AG04450 (cell line): ENCODE results near the gene MESD. TPM values are rescaled to one million over a fixed set of nuclear protein-coding genes. Genes with fewer than 3 reads are reported as not detected.
A peak's percentile ranks its signal among the peaks of the same experiment; 100 is the strongest.

Experiments
- CTCF ChIA-PET: fragments of 300-600, 350-600 bp; formaldehyde crosslinking; extraction: SDS; loops from one replicate; lab custom pipeline; 2022; ENCODE audit warnings: antibody characterized with exemption, inconsistent platforms; lab: Charles Lee
- POLR2A ChIA-PET: fragments of 350-600 bp; formaldehyde crosslinking; extraction: SDS; loops from one replicate; lab custom pipeline; 2021; ENCODE audit warnings: antibody characterized with exemption, inconsistent platforms; lab: Yijun Ruan, JAX
- DNase-seq: peaks from one replicate; pipeline ENCODE4 v3.0.0-alpha.2; 2011; ENCODE audit warnings: low read depth, low spot score
- H3K27ac ChIP-seq: one replicate; pipeline ENCODE4 v1.5.1; 2012; ENCODE audit warnings: low read depth, low read length, control low read depth
- H3K27me3 ChIP-seq: one replicate; pipeline ENCODE4 v1.6.0; 2012; ENCODE audit warnings: low read length; ENCODE audit not compliant: control insufficient read depth, insufficient read depth
- H3K4me3 ChIP-seq: 2 replicates; pipeline ENCODE4 v1.5.1; 2011; ENCODE audit warnings: mild to moderate bottlenecking, low read depth, low read length, control low read depth
- H3K9me3 ChIP-seq: 2 replicates; pipeline ENCODE4 v1.5.1; 2012; ENCODE audit warnings: low read length; ENCODE audit not compliant: control insufficient read depth, insufficient read depth
- polyA plus RNA-seq: library from polyadenylated mRNA; depleted of rRNA; stranded (reverse); fragments of >200 nt; gene quantifications from 2 replicates; pipeline ENCODE4 v1.2.3, GENCODE V29; 2011
- TF ChIP-seq, protein P1 (sequence below): IDR thresholded peaks from 2 replicates; pipeline ENCODE4 v1.5.1; 2011; ENCODE audit warnings: low read depth, low read length, control low read depth, inconsistent platforms

The MESD gene
- polyA plus RNA-seq, 1 experiment, result 23.9 TPM

DNA sequence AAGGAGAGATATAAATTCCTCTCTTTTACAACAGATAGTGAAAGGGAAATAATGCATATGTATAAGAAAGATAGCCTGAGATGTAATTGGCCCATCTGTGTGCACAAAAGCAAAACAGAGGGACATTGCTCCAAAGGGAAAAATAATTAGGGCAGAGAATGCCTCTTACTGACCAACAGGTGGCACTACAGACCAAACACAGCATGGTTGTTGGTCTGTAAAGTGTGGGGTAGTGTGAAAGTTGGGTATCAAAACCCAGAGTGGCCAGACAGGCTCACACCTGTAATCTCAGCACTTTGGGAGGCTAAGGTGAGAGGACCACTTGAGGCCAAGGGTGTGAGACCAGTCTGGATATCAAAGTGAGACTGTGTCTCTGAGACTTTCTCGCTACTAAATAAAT is 6.6 kb upstream of the MESD start:
- ChIA-PET CTCF (no interaction called here), POLR2A (no interaction called here)
- no peaks in the 10 kb centered on the region for H3K27me3 ChIP-seq
- H3K27ac ChIP-seq, result no peak overlapping the region
- DNase-seq, result no peak
- H3K9me3 ChIP-seq, result peaks cover 10% of the 10 kb centered on the region
- TF ChIP-seq, protein P1, sequence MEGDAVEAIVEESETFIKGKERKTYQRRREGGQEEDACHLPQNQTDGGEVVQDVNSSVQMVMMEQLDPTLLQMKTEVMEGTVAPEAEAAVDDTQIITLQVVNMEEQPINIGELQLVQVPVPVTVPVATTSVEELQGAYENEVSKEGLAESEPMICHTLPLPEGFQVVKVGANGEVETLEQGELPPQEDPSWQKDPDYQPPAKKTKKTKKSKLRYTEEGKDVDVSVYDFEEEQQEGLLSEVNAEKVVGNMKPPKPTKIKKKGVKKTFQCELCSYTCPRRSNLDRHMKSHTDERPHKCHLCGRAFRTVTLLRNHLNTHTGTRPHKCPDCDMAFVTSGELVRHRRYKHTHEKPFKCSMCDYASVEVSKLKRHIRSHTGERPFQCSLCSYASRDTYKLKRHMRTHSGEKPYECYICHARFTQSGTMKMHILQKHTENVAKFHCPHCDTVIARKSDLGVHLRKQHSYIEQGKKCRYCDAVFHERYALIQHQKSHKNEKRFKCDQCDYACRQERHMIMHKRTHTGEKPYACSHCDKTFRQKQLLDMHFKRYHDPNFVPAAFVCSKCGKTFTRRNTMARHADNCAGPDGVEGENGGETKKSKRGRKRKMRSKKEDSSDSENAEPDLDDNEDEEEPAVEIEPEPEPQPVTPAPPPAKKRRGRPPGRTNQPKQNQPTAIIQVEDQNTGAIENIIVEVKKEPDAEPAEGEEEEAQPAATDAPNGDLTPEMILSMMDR, result peak; percentile 36
- no peak overlapping the region for H3K4me3 ChIP-seq

DNA sequence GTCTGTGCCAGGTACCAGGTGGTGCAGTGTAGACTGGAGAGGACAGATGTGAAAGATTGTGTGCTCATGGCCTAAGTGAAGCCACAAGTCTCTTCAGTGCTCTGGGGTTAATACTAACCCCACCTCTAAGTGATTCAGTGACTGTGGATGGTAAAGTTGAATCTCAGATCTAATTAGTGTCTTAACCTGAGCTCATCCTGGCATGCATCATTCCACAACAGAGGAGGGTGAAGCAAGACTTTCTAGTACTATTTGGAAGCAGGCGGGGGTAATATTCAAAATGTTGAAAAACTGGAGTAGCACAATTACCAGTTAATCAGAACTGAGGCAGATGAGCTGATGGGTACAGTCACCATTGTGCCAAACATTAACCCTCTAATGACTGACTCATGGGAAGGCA is 2.8 kb upstream of the MESD start:
- ChIA-PET CTCF (interaction anchor here (1.3 kb wide), 1 partner anchor 274 kb away, joined by 8 read pairs; no protein-coding TSS in a partner anchor), POLR2A (no interaction called here)
- DNase-seq, result no peak
- TF ChIP-seq, protein P1, result no peak
- peaks cover 7% of the 10 kb centered on the region for H3K9me3 ChIP-seq
- H3K27me3 ChIP-seq, result no peaks in the 10 kb centered on the region
- no peak overlapping the region for H3K4me3 ChIP-seq
- no peak overlapping the region for H3K27ac ChIP-seq

DNA sequence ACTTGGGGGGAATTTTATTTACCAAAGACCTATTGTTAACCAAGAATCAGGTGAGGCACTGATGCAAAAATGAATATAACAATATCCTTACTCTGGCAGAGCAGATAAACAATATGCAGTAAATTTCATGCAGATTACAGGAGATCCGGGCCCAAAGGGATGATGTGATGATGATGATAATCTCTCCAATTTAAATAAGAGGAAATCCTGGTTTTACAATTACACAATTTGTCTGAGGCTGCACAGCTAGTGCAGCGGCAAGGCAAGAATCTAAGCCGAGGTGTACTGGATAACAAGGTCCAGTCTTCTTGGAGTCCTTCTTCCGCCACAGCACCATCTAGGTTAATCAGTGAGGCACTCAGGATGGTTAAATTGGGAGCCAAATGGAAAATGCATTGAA is 2.4 kb upstream of the MESD start:
- TF ChIP-seq, protein P1, result no peak
- no peak overlapping the region for H3K27ac ChIP-seq

DNA sequence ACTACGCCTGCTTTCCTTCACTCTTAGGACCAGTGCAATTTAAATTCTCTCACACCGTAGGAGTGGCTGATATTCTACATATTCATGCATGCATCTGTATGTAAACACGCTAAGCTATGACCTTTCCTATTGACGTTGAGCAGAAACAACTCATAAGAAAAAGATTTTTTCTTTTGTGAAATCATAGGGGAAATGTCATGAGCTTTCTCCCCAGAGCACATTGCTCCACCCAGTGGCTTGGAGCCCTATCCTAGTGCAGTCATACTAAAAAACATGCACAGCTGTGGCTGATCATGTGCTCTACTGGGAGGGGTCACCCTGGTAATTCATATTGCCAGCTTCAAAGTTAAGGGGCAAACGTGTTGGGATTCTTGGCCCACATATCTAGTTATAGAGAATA is 1.8 kb upstream of the MESD start:
- ChIA-PET POLR2A (interaction anchor here (1.8 kb wide), 1 partner anchor 9 kb away, joined by 13 read pairs; the partner anchor contains the start of gene TLNRD1), CTCF (interaction anchor here (0.9 to 1.8 kb wide), 3 partner anchors 115 to 275 kb away, joined by 3 to 13 read pairs (median 3); no protein-coding TSS in a partner anchor)
- Histone ChIP-seq H3K9me3 (peaks cover 2% of the 10 kb centered on the region), H3K27ac (no peak overlapping the region), H3K4me3 (no peak overlapping the region), H3K27me3 (no peaks in the 10 kb centered on the region)
- TF ChIP-seq, protein P1, result no peak
- DNase-seq, result no peak

More for the DNA sequence above, 2.4 kb upstream of the MESD start:
- DNase-seq, result no peak
- Histone ChIP-seq H3K9me3 (peaks cover 7% of the 10 kb centered on the region), H3K4me3 (no peak overlapping the region), H3K27me3 (no peaks in the 10 kb centered on the region)
- ChIA-PET CTCF (interaction anchor here (1.0 to 1.3 kb wide), 2 partner anchors 115 to 274 kb away, joined by 3 to 8 read pairs; no protein-coding TSS in a partner anchor), POLR2A (interaction anchor here (1.8 kb wide), 1 partner anchor 8 kb away, joined by 13 read pairs; the partner anchor contains the start of gene TLNRD1)

DNA sequence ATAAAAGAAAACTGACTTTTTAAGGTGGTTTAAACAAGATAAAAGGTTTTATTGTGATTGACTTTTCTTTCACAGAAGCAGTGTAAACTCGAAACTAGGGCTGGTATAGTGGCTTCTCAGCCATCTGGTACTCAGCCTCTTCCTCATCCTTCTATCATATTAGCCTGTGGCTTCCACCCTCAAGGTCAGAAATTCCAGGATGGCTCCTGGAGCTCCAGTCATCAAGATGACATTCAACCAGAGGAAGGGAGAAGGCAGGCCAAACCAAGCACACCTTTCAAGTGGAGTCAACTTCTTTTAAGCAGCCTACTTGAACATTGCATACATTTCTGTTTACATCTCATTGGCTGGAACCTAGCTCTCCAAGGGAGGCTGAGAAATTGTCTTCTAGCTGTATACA is 1.3 kb upstream of the MESD start:
- Histone ChIP-seq H3K27me3 (no peaks in the 10 kb centered on the region), H3K9me3 (no peaks in the 10 kb centered on the region), H3K27ac (no peak overlapping the region), H3K4me3 (no peak overlapping the region)
- TF ChIP-seq, protein P1, result no peak
- DNase-seq, result no peak
- ChIA-PET POLR2A (interaction anchor here (1.8 kb wide), 1 partner anchor 10 kb away, joined by 13 read pairs; the partner anchor contains the start of gene TLNRD1), CTCF (interaction anchor here (0.9 to 1.8 kb wide), 3 partner anchors 116 to 275 kb away, joined by 3 to 13 read pairs (median 3); no protein-coding TSS in a partner anchor)
